CD14-positive monocyte (primary cell): ENCODE measurements around the gene CEND1. TPM values are rescaled to one million over a fixed set of nuclear protein-coding genes. Genes with fewer than 3 reads are reported as not detected.
A peak's percentile ranks its signal among the peaks of the same experiment; 100 is the strongest.

ENCODE experiments used
- DNase-seq, 3 donors: peaks; one replicate each; pipeline ENCODE4 v3.0.0-alpha.2; 2011 to 2022
- H2AFZ ChIP-seq: 2 replicates; pipeline ENCODE4 v1.6.0; 2012; ENCODE audit warnings: mild to moderate bottlenecking, low read depth, low read length, inconsistent platforms; ENCODE audit not compliant: insufficient read depth, poor library complexity, severe bottlenecking
- H3K27ac ChIP-seq, 2 donors: 1 replicate in 1 of 2; 2 replicates in 1 of 2; pipeline ENCODE4 v1.5.1; 2012 to 2013; ENCODE audit warnings: low read length in 2 of 2, control low read depth in 1 of 2, inconsistent platforms in 1 of 2, low read depth in 1 of 2, mild to moderate bottlenecking in 1 of 2
- H3K27me3 ChIP-seq, 2 donors: one replicate each; pipeline versions ENCODE4 v1.6.0 to v1.6.1; 2011 to 2013; ENCODE audit warnings: low read length in 2 of 2; ENCODE audit not compliant: control insufficient read depth in 2 of 2, insufficient read depth in 2 of 2
- H3K36me3 ChIP-seq, 2 donors: replicated peaks in 1 of 2; 1 replicate in 1 of 2; 2 replicates in 1 of 2; pipeline versions ENCODE4 v1.5.1 to v1.6.1; 2012 to 2013; ENCODE audit warnings: low read length in 2 of 2, control low read depth in 1 of 2, inconsistent platforms in 1 of 2, mild to moderate bottlenecking in 1 of 2; ENCODE audit not compliant: insufficient read depth in 2 of 2, control insufficient read depth in 1 of 2
- H3K4me1 ChIP-seq, 2 donors: 1 replicate in 1 of 2; 2 replicates in 1 of 2; pipeline versions ENCODE4 v1.5.1 to v1.6.1; 2012 to 2013; ENCODE audit warnings: low read length in 2 of 2, control low read depth in 1 of 2, inconsistent platforms in 1 of 2, mild to moderate bottlenecking in 1 of 2, moderate library complexity in 1 of 2; ENCODE audit not compliant: insufficient read depth in 2 of 2, control insufficient read depth in 1 of 2
- H3K4me2 ChIP-seq: replicated peaks from 2 replicates; pipeline ENCODE3; 2012; ENCODE audit warnings: low read length, moderate library complexity, mild to moderate bottlenecking; ENCODE audit not compliant: poor library complexity, severe bottlenecking; ENCODE audit errors: extremely low read depth
- H3K4me3 ChIP-seq, 3 experiments: fragments of 200-600 bp in 1 of 3; sonication (generic) in 1 of 3; replicated peaks in 1 of 3; 1 replicate in 2 of 3; 2 replicates in 1 of 3; pipeline ENCODE4 v1.5.1; 2011 to 2013; ENCODE audit warnings: low read length in 3 of 3, mild to moderate bottlenecking in 3 of 3, control low read depth in 2 of 3, low read depth in 2 of 3, inconsistent platforms in 1 of 3, moderate library complexity in 1 of 3
- H3K79me2 ChIP-seq: 2 replicates; pipeline ENCODE4 v1.6.0; 2012; ENCODE audit warnings: mild to moderate bottlenecking, control low read depth, inconsistent platforms, low read length, moderate library complexity; ENCODE audit not compliant: insufficient read depth
- H3K9ac ChIP-seq: 2 replicates; pipeline ENCODE4 v1.6.0; 2017; ENCODE audit warnings: low read length, mild to moderate bottlenecking; ENCODE audit not compliant: insufficient read depth, poor library complexity, severe bottlenecking
- H3K9me3 ChIP-seq, 2 donors: replicated peaks in 1 of 2; 1 replicate in 1 of 2; 2 replicates in 1 of 2; pipeline versions ENCODE4 v1.5.1 to v1.6.1; 2012 to 2013; ENCODE audit warnings: low read length in 2 of 2, control low read depth in 1 of 2; ENCODE audit not compliant: control insufficient read depth in 1 of 2, insufficient read depth in 1 of 2
- H4K20me1 ChIP-seq: 2 replicates; pipeline ENCODE4 v1.6.0; 2012; ENCODE audit warnings: mild to moderate bottlenecking, low read length, control low read depth, moderate library complexity; ENCODE audit not compliant: insufficient read depth
- H3K27ac Mint-ChIP-seq, 7 donors: one replicate each; pipeline ENCODE4 v1.8.0; 2020; ENCODE audit warnings: mild to moderate bottlenecking in 7 of 7, mixed read lengths in 7 of 7, moderate library complexity in 6 of 7, inconsistent platforms in 2 of 7
- H3K27me3 Mint-ChIP-seq, 3 donors: one replicate each; pipeline ENCODE4 v1.8.0; 2021 to 2022; ENCODE audit warnings: low read depth in 3 of 3, mild to moderate bottlenecking in 3 of 3, mixed read lengths in 3 of 3, moderate library complexity in 3 of 3, inconsistent platforms in 1 of 3
- H3K36me3 Mint-ChIP-seq, 2 donors: one replicate each; pipeline ENCODE4 v1.8.0; 2020; ENCODE audit warnings: mixed read lengths in 2 of 2, inconsistent platforms in 1 of 2, mild to moderate bottlenecking in 1 of 2
- H3K4me1 Mint-ChIP-seq: one replicate; pipeline ENCODE4 v1.8.0; 2020; ENCODE audit warnings: mild to moderate bottlenecking, mixed read lengths
- H3K4me3 Mint-ChIP-seq, 2 donors: one replicate each; pipeline ENCODE4 v1.8.0; 2020; ENCODE audit warnings: mild to moderate bottlenecking in 2 of 2, mixed read lengths in 2 of 2, moderate library complexity in 1 of 2
- H3K9me3 Mint-ChIP-seq, 7 donors: one replicate each; pipeline ENCODE4 v1.8.0; 2020 to 2022; ENCODE audit warnings: mixed read lengths in 7 of 7, mild to moderate bottlenecking in 6 of 7, moderate library complexity in 6 of 7, inconsistent platforms in 2 of 7
- CTCF ChIP-seq: fragments of 200-600 bp; IDR thresholded peaks from one replicate; pipeline ENCODE4 v1.8.0; 2022; ENCODE audit warnings: antibody characterized with exemption, mild to moderate bottlenecking
- WGBS: methylation state at CpG from one replicate; pipeline ENCODE4 v1.1.5; 2013; ENCODE audit warnings: missing lambda C conversion rate; ENCODE audit not compliant: insufficient coverage; 5-methylcytosine and 5-hydroxymethylcytosine counted together
- intact Hi-C, 2 donors: fragments of 100-400 bp; cut with micrococcal nuclease; formaldehyde crosslinking; loops; one replicate each; pipeline versions ENCODE4 v1.15.0 to v1.15.1; 2023
- polyA plus RNA-seq, 3 donors: library from polyadenylated mRNA; depleted of rRNA in 1 of 3; unstranded in 2 of 3; stranded (reverse) in 1 of 3; fragments of 300-500 nt in 2 of 3; fragments of >200 nt in 1 of 3; fragmentation: Illumina TruSeq in 2 of 3; gene quantifications; 1 replicate in 2 of 3; 2 replicates in 1 of 3; pipeline ENCODE4 v1.2.3, GENCODE V29; 2012 to 2021

Gene CEND1
- polyA plus RNA-seq, 3 donors, result not detected

GRCh38 chr11:819129-819931 is 29.4 kb upstream of the CEND1 start:
- intact Hi-C loops, result loop anchor here in 1 of 2 donors (1.0 kb wide), 1 partner anchor 10 kb away; the partner anchor contains the start of gene RPLP2
- peaks cover 30% of the 10 kb centered on the region for H3K4me1 Mint-ChIP-seq

More at GRCh38 chr11:819129-819931, 29.4 kb upstream of the CEND1 start:
- Mint-ChIP-seq H3K36me3 (peaks cover 15 to 27% of the 10 kb centered on the region in 2 donors), H3K27ac (peak overlapping the region; percentile 91 to 98 (median 97)), H3K27me3 (peaks cover 0 to 10% (median 2%) of the 10 kb centered on the region in 3 donors), H3K9me3 (no peaks in the 10 kb centered on the region), H3K4me3 (peak overlapping the region; percentile 88 to 90)
- Histone ChIP-seq H3K27ac (peak overlapping the region; percentile 85 to 91), H4K20me1 (peaks cover 44% of the 10 kb centered on the region), H3K4me3 (peak overlapping the region; percentile 71 to 97 (median 87)), H3K79me2 (peaks cover 52% of the 10 kb centered on the region), H3K4me1 (peaks cover 40 to 45% of the 10 kb centered on the region in 2 donors), H3K9ac (peak overlapping the region; percentile 86), H2AFZ (peak overlapping the region; percentile 93), H3K27me3 (no peaks in the 10 kb centered on the region), H3K4me2 (peak overlapping the region; percentile 100), H3K36me3 (peaks cover 12 to 17% of the 10 kb centered on the region in 2 donors), H3K9me3 (no peaks in the 10 kb centered on the region)
- under 1% methylated on average over 91 of the region's 96 CpGs for WGBS
- DNase-seq, result peak; percentile 86 to 88 (median 87)
- peak; percentile 34 for TF ChIP-seq CTCF
